HG02852 (cell line): ENCODE measurements around the gene SRSF10.
"Not testable (repeated sequence)": the region's sequence is repeated elsewhere in the genome, so short reads cannot be mapped to it uniquely, and the experiment has no call there.

Experiments used
- ATAC-seq: cut with Tn5 transposase; IDR thresholded peaks from one replicate; pipeline ENCODE4 v1.9.1; 2021; ENCODE audit warnings: mild to moderate bottlenecking, moderate library complexity; ENCODE audit not compliant: unreplicated experiment

The SRSF10 gene

GRCh38 chr1:23979881-23980727, at the start of gene SRSF10:
TSS of gene SRSF10 (minus strand) at chr1:23980327. CDS start at chr1:23980255, 72 bp downstream.
- peak; percentile 84 for ATAC-seq

- no peak for ATAC-seq
Observed at GRCh38 chr1:24027838-24028468, 47.8 kb upstream of the SRSF10 start.

- no peak for ATAC-seq
Observed at GRCh38 chr1:24022581-24023361, 42.6 kb upstream of the SRSF10 start.

GRCh38 chr1:24021403-24022266, 41.5 kb upstream of the SRSF10 start:
- no peak for ATAC-seq

GRCh38 chr1:24020470-24020869, 40.3 kb upstream of the SRSF10 start:
- no peak for ATAC-seq

- no peak for ATAC-seq
Observed at GRCh38 chr1:24020025-24020424, 39.9 kb upstream of the SRSF10 start.

GRCh38 chr1:24018611-24019580, 38.8 kb upstream of the SRSF10 start:
- ATAC-seq: no peak

GRCh38 chr1:24015221-24016210, 35.4 kb upstream of the SRSF10 start:
- ATAC-seq: no peak

GRCh38 chr1:24012878-24013277, 32.8 kb upstream of the SRSF10 start:
- not testable (repeated sequence) for ATAC-seq

- no peak for ATAC-seq
Observed at GRCh38 chr1:24010650-24011049, 30.5 kb upstream of the SRSF10 start.

- ATAC-seq: no peak
Observed at GRCh38 chr1:24009406-24009805, 29.3 kb upstream of the SRSF10 start.

GRCh38 chr1:24008574-24009184, 28.6 kb upstream of the SRSF10 start:
- not testable (repeated sequence) for ATAC-seq

GRCh38 chr1:24007079-24007478, 27.0 kb upstream of the SRSF10 start:
- no peak for ATAC-seq

- ATAC-seq: no peak
Observed at GRCh38 chr1:24005163-24005562, 25.0 kb upstream of the SRSF10 start.

GRCh38 chr1:24004132-24004531, 24.0 kb upstream of the SRSF10 start:
- ATAC-seq: no peak

- ATAC-seq: no peak
Observed at GRCh38 chr1:24003331-24003972, 23.3 kb upstream of the SRSF10 start.

GRCh38 chr1:24002695-24003094, 22.6 kb upstream of the SRSF10 start:
- no peak for ATAC-seq
